GM18508 (cell line): ENCODE data around the gene CACNA1C.

Experiments used
- ATAC-seq: cut with Tn5 transposase; IDR thresholded peaks from one replicate; pipeline ENCODE4 v1.9.1; 2021; ENCODE audit warnings: moderate number of reproducible peaks; ENCODE audit not compliant: insufficient read depth, unreplicated experiment

CACNA1C gene

GRCh38 chr12:2373307-2373706, 320.5 kb downstream of the CACNA1C start:
- no peak for ATAC-seq

- no peak for ATAC-seq
Observed at GRCh38 chr12:2374092-2374906, 321.5 kb downstream of the CACNA1C start.

DNA sequence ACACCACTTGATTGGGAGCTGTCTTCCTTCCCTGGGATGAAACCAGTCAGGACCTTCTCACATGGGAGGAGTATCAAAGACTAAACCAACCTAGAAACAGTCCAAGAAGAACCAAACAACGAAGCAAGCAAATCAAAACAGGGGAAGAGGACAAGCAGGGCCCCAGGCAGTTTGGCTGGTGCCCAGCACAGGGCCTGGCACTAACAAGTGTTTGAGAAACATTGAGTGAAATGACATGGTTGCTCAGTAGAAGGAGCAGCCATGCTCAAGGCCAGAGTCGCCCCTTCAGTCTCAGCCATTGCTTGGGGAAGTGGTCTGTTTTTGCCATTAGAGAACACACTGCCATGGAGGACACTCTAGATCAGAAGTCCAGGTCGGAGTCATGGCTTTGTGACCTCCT, 323.1 kb downstream of the CACNA1C start:
- no peak for ATAC-seq

DNA sequence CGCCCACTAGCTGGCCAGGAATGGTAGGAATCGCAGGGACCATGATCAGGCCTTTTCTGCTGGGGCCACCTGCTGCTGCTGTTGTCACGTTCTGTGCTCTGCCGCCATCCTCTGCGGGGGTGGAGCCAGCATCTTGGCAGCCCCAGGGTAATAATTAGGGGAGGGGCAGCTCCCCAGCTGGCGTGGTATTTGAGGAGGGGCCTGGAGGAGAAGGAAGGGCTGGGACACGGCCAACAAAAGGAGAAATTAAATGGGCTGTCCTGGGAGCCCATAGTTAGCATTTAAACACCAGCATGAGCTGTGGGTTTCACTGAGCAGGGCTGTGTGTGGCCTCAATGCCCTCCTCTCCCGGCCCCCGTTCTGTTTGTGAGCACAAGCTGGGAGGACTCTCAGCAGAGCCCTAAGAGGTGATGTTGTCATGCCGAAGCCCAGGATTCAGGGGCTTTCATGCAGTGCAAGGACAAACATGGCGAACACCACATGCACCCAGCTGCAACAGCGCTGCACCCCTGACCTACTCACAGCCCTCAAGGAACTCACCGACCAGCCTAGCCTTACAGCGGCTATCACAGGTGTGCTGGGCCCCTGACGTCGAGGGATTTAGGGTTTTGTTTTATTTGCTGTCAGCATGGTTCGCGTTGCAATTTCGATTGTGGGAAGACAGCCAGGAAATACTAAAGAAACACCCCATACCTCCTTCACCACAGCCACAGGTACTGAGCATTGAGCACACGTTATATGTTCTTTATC, 324.3 kb downstream of the CACNA1C start:
- no peak for ATAC-seq

DNA sequence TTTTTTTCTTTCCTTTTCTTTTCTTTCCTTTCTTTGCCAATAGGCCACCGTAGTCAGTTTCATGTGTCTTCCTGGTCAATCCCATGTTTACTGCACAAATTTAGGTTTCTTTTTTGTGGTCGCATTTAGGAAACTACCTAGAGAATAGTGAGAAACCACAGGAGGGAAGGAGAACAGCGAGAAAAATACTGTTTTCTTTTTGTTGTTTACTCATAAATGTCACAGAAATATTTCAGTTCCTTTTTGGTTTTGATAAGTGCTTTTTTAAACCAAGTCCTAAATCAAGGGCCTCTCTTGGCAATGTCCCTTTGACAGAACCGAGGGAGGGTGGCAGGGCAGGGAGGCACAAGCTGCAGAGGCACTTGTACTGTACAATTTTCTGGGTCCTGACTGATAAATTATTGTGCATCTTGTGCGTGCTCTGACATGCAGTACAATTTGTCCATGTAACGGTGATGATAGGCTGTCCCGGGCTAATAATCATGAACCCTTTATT, 326.1 kb downstream of the CACNA1C start:
- no peak for ATAC-seq

- ATAC-seq: no peak
Observed at GRCh38 chr12:2380946-2381345, 328.2 kb downstream of the CACNA1C start.

- ATAC-seq: no peak
Observed at GRCh38 chr12:2382370-2383155, 329.8 kb downstream of the CACNA1C start.

DNA sequence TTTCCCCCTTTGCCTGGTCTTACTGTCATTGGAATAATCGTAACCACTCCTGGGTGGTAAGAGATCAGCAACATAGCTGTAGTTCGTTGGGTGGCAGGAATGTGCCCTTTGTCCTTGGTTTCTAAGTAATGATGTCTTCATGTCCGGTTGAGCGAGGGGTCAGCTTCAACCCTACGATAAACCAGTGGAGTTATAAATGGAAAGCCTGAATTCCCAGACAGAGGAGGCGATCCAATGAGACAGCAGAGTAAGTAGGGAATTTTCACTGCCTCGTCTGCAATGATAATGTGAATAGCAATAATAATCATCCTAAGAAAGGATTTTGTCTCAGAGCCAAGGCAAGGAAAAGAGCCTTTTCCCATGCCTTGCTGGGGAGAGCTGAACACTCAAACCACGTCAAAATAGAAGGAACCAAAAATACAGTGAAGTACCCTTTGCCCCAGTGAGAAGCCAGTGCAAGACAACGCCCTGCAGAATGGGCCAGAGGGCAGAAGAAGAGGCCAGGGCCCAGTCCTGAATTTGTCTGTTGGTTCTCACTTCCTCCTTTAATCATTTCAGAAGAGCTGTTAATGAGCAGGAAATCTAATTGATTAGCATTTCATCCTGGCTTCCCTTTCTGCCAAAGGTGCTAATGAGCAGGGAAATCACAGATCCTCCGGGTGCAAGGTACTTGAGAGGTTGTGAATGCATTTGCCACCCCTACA, 330.7 kb downstream of the CACNA1C start:
- no peak for ATAC-seq

DNA sequence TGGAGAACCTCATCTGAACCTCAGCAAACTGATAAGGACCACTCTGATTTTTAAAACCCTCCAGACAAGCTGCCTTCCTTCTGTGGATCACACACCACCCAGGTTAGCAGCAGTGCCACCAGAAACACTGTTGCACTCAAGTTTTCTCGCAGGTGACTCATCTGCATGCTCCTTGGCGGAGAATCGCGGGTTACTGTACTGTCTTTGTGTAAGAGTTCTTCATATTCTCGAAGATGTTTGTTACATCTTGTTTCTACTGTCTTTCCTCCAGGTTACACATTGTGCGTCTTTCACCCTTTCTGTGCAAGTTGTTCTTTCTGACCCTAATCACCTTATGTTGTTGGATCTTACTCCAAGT, 331.2 kb downstream of the CACNA1C start:
- ATAC-seq: no peak

DNA sequence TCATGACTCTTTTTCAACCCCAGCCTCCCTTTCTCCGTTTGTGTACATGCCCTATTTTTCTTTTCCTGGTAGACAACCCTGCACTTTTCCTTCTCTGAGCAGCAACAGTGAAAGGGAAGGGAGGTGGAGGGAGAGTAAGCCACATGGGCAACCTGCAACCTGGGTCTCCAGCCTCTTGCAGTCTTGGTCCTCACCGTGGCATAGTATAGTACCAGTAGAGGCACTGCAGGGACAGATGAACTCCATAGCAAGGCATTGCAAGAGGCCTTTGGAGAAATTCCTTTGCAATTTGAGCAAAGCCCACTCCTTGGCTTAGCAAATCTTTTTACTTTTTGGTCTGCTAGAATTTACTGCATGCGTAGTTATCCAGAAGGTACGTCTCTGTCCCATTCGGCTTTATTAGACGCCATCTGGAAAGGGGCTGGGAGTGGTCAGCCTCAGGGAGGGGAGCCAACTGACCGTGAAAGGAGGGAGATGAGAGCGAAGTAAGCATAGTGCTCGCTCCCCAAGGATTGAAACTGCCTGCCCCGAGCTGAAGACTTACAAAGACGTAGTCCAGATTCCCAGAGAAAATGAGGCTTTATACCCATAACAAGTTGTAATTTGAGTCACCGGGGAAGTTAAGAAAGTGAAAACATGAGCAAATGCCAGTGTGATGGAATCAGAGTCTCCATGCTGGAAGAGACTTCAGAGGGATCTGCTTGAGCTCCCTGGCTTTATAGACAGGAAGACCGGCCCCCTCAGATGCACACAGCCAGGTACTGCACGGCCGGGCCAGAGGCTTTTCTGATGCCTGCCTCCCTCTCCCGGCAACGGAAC, 332.0 kb downstream of the CACNA1C start:
- ATAC-seq: no peak

GRCh38 chr12:2385529-2385928, 332.7 kb downstream of the CACNA1C start:
- no peak for ATAC-seq

GRCh38 chr12:2386566-2386965, 333.8 kb downstream of the CACNA1C start:
- ATAC-seq: no peak

DNA sequence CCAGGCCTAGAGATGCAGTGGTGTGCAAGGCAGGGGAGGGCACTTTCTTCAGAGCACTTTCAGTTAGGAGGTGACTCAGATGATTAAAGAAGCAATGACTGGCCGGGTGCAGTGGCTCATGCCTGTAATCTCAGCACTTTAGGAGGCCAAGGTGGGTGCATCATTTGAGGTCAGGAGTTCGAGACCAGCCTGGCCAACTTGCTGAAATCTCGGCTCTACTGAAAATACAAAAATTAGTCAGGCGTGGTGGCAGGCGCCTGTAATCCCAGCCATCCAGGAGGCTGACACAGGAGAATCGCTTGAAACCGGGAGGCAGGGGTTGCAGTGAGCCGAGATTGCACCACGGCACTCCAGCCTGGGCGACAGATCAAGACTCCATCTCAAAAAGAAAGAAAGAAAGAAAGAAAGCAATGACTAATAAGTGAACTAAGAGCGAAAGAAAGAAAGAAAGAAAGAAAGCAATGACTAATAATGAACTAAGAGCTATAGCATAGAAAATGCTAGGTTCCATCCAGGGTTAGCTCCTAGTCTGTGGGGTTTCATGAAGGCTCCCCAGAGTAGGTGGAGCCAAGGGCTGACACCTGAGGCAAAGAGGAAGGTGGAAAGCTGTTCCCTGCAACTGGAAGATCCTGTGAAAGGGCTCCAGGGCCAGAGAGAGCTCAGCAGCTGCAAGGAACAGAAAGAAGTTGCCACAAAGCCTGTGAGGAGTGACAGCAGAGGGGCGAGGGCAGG, 334.5 kb downstream of the CACNA1C start:
- peak; percentile 79 for ATAC-seq

DNA sequence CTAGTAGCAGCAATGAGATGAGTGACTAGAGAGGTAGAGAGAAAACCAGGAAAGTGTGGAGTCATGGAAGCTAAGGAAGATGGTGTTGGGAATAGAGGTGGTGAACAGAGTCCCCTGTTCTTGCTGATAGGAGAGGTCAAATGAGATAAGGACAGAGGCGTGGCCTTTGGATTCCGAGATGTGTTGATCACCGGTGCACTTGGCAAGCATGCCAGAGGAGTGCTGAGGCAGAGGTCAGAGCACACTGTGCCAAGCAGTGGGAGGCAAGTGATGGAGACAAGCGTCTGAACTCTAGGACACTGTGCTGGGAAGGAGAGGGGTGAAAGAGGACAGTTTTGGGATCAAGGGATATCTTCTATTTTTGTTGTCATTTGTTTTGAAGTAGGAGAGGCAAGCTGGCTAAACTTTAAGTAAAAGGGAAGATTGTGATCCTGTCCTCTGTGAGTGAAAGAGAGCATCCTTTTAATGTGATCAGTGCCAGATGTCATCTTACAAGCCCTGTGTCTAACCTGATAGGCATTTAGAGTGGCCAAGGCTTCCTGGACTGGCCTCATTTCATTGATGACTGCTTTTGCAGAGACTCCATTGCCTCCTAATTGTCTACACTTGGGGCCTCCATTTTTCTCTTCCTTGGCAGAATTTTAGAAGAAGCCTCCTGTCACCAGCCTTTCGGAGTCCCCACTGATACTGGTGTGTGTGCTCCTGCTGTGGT, 336.4 kb downstream of the CACNA1C start:
- ATAC-seq: no peak

DNA sequence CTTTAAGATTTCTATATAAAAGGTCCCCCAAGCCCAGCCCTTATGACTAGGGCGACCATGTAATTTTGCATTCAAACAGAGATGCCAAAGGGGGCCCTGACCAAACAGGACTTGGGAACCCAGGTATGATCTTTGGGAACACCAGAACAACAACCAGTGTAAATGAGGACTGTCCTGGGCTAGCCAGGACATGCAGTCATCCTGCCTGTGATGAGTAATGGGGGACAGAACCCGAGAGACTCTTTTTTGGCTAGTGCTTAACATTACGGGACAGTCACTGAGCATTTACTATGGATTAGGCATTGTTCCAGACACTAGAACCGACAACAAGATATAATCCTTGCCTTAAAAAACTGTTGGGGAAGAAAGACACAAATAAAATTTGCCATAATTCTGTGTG, 337.3 kb downstream of the CACNA1C start:
- no peak for ATAC-seq

DNA sequence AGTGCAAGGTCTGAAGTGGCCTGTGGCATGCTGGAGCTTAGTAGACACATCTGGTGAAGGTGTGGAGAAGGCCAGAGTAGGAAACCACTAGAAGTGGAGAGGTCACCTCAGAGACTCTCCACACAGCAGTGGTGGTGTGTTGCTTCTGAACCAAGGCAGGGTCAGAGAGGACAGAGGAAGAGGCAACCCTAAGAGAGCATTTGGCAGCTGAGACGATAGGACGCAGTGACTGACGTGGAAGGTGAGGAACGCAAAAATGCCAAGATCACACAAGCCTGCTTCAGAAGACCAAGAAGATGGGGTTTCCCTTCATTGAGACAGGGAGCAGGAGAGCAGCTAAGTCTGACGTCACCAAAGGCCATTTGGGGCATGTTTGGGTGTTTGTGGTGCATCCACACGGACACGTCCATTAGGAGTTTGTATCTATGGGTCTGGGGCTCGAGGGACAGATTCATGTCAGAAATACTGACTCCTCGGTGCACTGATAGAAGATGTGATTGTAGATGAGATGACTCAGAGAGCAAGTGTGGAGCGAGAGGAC, 338.1 kb downstream of the CACNA1C start:
- ATAC-seq: no peak

- no peak for ATAC-seq
Observed at GRCh38 chr12:2391740-2392331, 339.0 kb downstream of the CACNA1C start.
